Stimulated activated CD8-positive, alpha-beta memory T cell treated with anti-CD3 and anti-CD28 coated beads, Interleukin-15, amount 100 ng/mL, for 1 hour (primary cell): ENCODE data around the gene ZNF613.
"Not testable (repeated sequence)": the region's sequence is repeated elsewhere in the genome, so short reads cannot be mapped to it uniquely, and the experiment has no call there.

Experiments used
- DNase-seq: peaks from one replicate; pipeline ENCODE4 v3.0.0-alpha.2; 2020; ENCODE audit warnings: low read depth

Gene ZNF613

DNA sequence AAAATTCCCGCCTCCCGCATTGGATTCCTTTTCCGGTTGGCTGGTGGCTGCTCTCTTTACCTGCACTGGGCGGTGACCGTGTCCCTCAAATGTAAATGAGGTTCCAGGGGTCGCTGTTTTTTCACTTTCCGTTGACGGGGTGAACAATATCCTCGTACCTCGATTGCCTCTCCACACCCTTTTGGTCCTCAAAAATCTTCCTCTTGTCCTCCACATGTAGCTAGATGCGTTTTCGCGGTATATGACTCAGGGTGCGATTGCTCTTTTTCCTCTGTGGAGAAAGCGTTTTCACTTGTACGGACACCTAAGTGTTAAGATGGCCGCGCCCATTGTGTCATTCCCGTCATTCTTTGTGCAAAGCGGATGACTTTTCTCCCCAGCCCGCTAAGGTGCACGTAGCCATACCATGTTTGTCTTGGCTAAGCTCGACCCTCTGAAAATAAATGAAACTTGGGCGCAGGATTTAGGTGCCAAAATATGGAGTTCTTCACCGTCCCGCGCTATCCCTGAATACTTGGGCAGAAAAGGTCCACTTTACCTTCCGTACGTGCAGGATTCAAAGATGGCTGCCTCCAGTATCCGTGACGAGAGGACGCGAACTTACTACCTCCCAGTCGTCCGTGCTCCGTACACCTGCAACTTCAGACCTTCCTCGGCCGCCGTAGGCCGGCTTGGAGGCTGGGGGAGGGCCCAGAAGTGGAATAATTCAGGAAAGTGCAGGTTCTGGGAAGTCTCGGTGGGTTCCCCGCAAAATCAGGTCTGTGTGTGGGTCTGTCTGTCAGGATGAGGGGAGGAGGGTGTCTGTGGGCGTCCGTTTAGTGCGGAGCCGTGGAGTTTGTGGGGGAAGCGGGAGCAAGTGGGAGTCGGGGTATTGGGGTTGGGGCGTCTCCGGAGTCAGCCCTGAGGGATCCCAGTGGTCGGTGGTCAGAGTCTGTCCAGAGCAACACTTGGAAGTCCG, at the start of gene ZNF613:
TSS of gene ZNF613 (plus strand) at position 689 of the 958 bp plus-strand sequence. CDS start 8,749 bp downstream, outside the sequence.
- peak; percentile 77 for DNase-seq

GRCh38 chr19:51882518-51882917, 44.8 kb upstream of the ZNF613 start:
- no peak for DNase-seq

- no peak for DNase-seq
Observed at GRCh38 chr19:51884713-51885112, 42.6 kb upstream of the ZNF613 start.

DNA sequence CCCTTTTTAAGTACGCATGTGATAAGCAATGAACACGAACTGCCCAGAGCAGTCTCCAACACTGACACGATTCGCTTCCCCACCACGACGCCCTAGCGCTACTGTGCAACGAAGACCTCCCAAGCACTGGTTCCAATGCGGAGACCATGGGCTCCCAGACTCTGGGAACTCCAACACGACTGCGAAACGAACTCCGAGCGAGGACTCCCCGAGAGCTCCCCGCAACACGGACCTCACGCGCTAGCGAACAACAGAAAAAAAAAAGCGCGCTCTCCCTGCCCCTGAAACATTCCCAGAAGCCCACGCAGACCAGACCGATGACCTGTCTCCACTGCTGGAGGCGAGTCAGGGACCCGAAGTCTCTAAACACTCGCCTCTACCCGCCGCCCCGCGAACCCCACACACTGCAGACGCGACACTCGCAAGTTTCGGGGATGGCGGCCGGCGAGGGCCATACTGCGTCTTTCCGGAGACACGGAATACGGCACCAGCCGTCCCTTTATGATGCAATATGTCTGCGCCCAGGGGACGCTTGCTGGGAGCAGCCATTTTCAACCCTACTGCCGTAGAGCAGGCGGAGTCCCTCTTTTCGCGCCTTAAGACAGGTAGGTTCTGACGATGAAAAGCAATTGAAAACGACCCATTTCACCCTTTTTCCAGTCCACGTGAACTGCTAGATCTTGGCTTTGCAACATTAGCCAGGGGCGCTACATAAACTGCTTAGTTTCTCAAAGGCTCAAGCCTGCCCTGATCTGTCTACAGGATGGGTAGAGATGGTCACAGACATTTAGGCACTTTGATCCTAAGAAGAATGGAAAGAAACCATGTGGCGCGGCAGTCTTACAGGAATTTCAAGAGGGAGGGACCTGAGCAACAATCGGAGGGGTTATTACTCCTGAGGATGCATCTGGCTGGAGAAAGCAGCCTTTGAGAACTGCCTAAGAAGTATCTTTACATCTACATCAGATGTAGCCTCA, 39.5 kb upstream of the ZNF613 start, which contains the start of gene ZNF577:
TSS of gene ZNF577 (minus strand) at position 430 of the 977 bp plus-strand sequence. CDS start 7,569 bp downstream, outside the sequence.
- peak; percentile 37 for DNase-seq

GRCh38 chr19:51889934-51890333, 37.3 kb upstream of the ZNF613 start:
- DNase-seq = no peak

GRCh38 chr19:51891193-51891747, 36.0 kb upstream of the ZNF613 start:
- no peak for DNase-seq

DNA sequence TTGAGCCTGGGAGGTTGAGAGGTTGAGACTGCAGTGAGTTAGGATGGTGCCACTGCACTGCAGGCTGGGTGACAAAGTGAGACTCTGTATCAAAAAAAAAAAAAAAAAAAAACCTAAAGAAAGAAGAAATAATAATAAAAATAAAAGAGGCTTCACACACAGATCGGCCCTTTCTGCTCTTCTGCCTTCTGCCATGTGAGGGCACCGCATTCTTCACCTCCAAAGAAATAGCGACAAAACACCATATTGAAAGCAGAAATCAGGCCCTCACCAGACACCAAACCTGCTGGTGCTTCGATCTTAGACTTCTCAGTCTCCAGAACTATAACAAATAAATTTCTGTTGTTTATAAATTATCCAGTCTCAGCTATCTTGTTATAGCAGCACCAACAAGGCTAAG, 25.4 kb upstream of the ZNF613 start:
- no peak for DNase-seq

- DNase-seq = no peak
Observed at GRCh38 chr19:51903192-51903591, 24.1 kb upstream of the ZNF613 start.

DNA sequence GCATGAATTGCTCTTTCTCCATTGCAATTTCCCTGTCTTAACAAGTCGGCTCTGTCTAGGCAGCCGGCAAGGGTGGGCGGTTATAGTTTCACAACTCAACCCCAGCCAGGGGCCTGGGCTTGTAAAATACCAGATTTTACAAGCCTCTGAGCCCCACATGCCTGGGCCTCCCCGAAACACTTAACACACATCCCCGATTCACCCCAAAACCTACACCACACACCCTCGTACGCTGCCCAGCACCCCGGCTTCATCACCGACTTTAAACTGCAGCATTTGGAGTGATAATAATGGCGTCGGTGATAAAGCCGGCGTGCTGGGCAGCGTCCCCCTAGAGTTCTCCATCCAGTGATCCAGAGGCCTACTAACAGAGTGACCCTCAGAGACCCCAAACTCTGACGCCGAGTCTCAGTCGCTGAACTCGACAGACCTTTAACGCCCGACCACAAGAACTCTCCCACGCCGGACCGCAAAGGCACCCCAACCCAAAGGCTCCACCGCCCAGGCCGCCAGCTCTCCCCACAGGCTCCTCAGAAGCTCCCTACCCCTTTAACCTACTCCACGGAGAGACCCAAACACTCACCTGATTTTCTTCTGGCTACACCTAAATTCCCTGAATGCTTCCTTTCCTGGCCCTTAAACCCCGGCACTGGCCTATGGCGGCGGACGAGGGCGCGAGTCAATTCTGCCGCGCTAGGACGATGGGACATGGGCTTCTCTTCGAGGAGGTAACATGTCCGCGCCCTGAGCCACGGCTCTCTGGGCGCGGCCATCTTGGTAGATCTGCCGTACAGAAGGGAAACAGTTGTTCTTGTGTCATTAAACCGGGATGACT, 22.7 kb upstream of the ZNF613 start, which contains the start of gene ZNF649:
TSS of gene ZNF649 (minus strand) at position 687 of the 835 bp plus-strand sequence. CDS start 4,910 bp downstream, outside the sequence.
- peak; percentile 62 for DNase-seq

- no peak for DNase-seq
Observed at GRCh38 chr19:51905206-51905605, 22.1 kb upstream of the ZNF613 start.

DNA sequence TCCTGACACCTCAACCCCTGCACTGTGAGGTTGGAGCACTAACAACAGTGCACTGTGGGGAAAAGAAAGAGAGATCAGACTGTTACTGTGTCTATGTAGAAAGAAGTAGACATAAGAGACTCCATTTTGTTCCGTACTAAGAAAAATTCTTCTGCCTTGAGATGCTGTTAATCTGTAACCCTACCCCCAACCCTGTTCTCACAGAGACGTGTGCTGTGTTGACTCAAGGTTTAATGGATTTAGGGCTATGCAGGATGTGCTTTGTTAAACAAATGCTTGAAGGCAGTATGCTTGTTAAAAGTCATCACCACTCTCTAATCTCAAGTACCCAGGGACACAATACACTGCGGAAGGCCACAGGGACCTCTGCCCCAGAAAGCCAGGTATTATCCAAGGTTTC, 21.6 kb upstream of the ZNF613 start:
- not testable (repeated sequence) for DNase-seq

DNA sequence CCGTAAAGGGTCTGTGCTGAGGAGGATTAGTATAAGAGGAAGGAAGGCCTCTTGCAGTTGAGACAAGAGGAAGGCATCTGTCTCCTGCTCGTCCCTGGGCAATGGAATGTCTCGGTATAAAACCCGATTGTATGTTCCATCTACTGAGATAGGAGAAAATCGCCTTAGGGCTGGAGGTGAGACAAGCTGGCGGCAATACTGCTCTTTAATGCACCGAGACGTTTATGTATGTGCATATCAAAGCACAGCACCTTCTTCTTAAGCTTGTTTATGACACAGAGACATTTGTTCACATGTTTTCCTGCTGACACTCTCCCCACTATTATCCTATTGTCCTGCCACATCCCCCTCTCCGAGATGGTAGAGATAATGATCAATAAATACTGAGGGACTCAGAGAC, 21.2 kb upstream of the ZNF613 start:
- not testable (repeated sequence) for DNase-seq

DNA sequence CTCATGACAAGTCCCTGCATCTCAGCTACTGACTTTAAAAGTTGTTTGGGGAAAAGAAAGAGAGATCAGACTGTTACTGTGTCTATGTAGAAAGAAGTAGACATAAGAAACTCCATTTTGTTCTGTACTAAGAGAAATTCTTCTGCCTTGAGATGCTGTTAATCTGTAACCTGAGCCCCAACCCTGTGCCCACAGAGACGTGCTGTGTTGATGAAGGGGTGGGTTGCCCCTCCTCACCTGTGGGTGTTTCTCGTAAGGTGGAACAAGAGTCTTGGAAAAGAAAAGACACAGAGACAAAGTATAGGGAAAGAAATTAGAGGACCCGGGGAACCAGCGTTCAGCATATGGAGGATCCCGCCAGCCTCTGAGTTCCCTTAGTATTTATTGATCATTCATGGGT, 19.3 kb upstream of the ZNF613 start:
- not testable (repeated sequence) for DNase-seq

DNA sequence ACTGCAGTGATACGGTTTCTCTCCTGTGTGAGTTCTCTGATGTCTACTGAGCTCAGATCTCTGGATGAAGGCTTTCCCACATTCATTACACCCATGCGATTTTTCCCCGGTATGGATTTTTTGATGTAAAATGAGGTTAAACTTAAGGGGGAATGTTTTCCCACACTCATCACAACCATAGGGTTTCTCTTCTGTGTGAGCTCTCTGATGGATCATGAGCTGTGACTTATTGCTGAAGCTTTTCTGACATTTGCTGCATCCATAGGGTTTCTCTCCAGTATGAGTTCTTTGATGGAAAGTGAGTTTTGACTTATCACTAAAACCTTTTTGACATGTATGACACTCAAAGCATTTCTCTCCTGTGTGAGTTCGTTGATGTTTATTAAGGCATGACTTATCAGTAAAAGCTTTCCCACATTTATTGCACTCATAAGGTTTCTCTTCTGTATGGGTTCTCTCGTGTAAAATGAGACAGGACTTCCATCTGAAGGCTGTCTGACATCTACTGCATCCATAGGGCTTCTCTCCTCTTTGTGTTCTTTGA, 11.9 kb upstream of the ZNF613 start:
- no peak for DNase-seq

DNA sequence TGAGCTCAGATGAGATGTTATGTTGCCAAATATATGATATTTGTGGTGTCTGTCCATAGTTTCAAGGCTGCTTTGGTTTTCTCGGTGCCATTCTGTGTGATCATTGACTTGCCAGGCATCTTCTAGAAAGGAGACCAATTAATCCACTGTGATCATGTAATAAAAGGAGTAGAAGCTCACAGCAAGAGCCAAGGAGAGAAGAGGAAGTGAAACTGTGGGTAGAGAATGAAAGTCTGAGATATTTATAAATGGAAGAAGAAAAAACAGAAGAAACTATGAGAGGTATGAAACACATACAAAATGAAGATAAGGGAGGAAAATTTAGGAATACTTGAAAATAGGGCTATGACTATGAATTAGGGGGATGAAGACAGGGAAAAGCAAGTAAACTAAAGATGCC, 11.1 kb upstream of the ZNF613 start:
- DNase-seq = no peak

- no peak for DNase-seq
Observed at GRCh38 chr19:51919606-51920005, 7.7 kb upstream of the ZNF613 start.

DNA sequence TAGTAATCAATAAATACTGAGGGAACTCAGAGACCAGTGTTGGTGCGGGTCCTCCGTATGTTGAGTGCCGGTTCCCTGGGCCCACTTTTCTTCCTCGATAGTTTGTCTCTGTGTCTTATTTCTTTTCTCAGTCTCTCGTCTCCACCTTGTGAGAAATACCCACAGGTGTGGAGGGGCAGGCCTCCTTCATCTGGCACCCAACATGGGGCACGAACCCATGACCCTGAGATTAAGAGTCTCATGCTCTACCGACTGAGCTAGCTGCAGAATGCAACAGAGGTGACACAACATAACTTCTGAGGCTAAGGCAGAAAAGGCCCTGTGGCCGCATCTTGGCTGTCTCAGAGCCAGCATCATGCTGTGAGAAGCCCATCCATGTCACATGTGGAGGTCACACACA, 5.3 kb upstream of the ZNF613 start:
- DNase-seq = no peak

DNA sequence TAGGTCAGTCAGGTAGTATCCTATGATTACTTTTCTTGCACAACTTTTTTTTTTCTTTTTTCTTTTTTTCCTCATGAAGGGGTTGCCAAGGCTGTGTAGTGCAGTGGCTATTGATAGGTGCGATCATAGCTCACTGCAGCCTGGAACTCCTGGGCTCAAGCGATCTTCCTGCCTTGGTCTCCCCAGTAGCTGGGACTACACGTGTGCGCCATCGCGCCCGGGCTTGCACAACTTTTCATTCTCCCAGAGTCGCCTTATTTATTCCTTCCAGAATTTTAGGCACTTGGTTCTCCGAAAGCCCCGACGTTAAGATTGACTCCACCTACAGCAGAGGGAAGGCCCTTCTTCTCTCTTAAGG, 867 bp upstream of the ZNF613 start:
- no peak for DNase-seq

- DNase-seq = no peak
Observed at GRCh38 chr19:51927859-51928258, 587 bp downstream of the ZNF613 start.

- DNase-seq = no peak
Observed at GRCh38 chr19:51931921-51932320, 4.6 kb downstream of the ZNF613 start.

DNA sequence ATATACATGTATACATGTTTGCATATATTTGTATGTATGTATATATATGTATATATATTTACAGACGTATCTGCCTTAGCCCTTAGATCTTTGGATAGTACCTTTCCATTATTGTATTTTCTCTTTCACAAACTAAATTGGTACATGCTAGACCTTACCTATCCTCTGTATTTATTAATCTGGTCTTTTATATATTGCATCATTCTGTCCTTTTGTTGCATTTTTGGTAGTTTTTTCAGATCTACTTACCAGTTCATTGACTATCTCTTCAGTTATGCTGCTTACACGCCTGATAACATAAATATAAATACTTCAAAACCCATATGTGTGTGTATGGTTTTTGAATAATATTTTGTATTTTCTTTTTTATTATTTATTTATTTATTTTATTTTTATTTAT, 11.7 kb downstream of the ZNF613 start:
- DNase-seq = no peak
